Chondrocyte (in vitro differentiated cells): ENCODE results near the gene ERVH48-1. TPM values are rescaled to one million over a fixed set of nuclear protein-coding genes. Genes with fewer than 3 reads are reported as not detected.
A peak's percentile ranks its signal among the peaks of the same experiment; 100 is the strongest.
"Not testable (repeated sequence)": the region's sequence is repeated elsewhere in the genome, so short reads cannot be mapped to it uniquely, and the experiment has no call there.

Source experiments
- DNase-seq: peaks from one replicate; pipeline ENCODE4 v3.0.0; 2021; ENCODE audit warnings: mixed read lengths, low spot score
- H3K27ac Mint-ChIP-seq: one replicate; pipeline ENCODE4 v1.8.0; 2021; ENCODE audit warnings: mild to moderate bottlenecking, moderate library complexity, mixed read lengths; ENCODE audit not compliant: unreplicated experiment
- H3K27me3 Mint-ChIP-seq: 2 replicates; pipeline ENCODE4 v1.8.0; 2021; ENCODE audit warnings: low read depth, mixed read lengths
- H3K36me3 Mint-ChIP-seq: 2 replicates; pipeline ENCODE4 v1.8.0; 2021; ENCODE audit warnings: low read depth, mixed read lengths
- H3K4me1 Mint-ChIP-seq: 2 replicates; pipeline ENCODE4 v1.8.0; 2021; ENCODE audit warnings: low read depth, mild to moderate bottlenecking, mixed read lengths
- H3K4me3 Mint-ChIP-seq: one replicate; pipeline ENCODE4 v1.8.0; 2021; ENCODE audit warnings: mild to moderate bottlenecking, moderate library complexity, mixed read lengths; ENCODE audit not compliant: unreplicated experiment
- H3K9me3 Mint-ChIP-seq: 2 replicates; pipeline ENCODE4 v1.8.0; 2021; ENCODE audit warnings: low read depth, mixed read lengths
- CTCF ChIP-seq: fragments of 200-600 bp; sonication (generic); IDR thresholded peaks from 2 replicates; pipeline ENCODE4 v1.5.0; 2021; ENCODE audit warnings: antibody characterized with exemption, mild to moderate bottlenecking, moderate library complexity
- total RNA-seq: library from RNA; stranded (reverse); gene quantifications from 3 replicates; pipeline ENCODE4 v1.2.1, GENCODE V29; 2021

The ERVH48-1 gene
- total RNA-seq, 1 donor from 2014 or later, result not detected

GRCh38 chr21:42923553-42924432 is 1.6 kb downstream of the ERVH48-1 start:
- Mint-ChIP-seq H3K4me3 (no peak overlapping the region), H3K27me3 (no peaks in the 10 kb centered on the region), H3K4me1 (peaks cover 11% of the 10 kb centered on the region), H3K36me3 (no peaks in the 10 kb centered on the region), H3K27ac (no peak overlapping the region), H3K9me3 (no peaks in the 10 kb centered on the region)
- peak; percentile 41 for DNase-seq
- TF ChIP-seq CTCF, result peak; percentile 85

GRCh38 chr21:42922918-42923317 is 2.5 kb downstream of the ERVH48-1 start:
- Mint-ChIP-seq H3K4me3 (no peak overlapping the region), H3K36me3 (no peaks in the 10 kb centered on the region), H3K4me1 (peaks cover 11% of the 10 kb centered on the region), H3K27ac (no peak overlapping the region), H3K9me3 (no peaks in the 10 kb centered on the region), H3K27me3 (no peaks in the 10 kb centered on the region)
- DNase-seq, result no peak
- TF ChIP-seq CTCF, result no peak

- peaks cover 11% of the 10 kb centered on the region for H3K4me1 Mint-ChIP-seq
Observed at GRCh38 chr21:42921927-42922326, 3.5 kb downstream of the ERVH48-1 start.

GRCh38 chr21:42918291-42918690 is 7.1 kb downstream of the ERVH48-1 start:
- Mint-ChIP-seq H3K27ac (no peak overlapping the region), H3K4me1 (peaks cover 11% of the 10 kb centered on the region), H3K27me3 (no peaks in the 10 kb centered on the region), H3K9me3 (no peaks in the 10 kb centered on the region), H3K36me3 (no peaks in the 10 kb centered on the region), H3K4me3 (no peak overlapping the region)
- DNase-seq, result no peak
- no peak for TF ChIP-seq CTCF

More at GRCh38 chr21:42921927-42922326, 3.5 kb downstream of the ERVH48-1 start:
- Mint-ChIP-seq H3K4me3 (no peak overlapping the region), H3K27ac (no peak overlapping the region), H3K9me3 (no peaks in the 10 kb centered on the region), H3K27me3 (no peaks in the 10 kb centered on the region), H3K36me3 (no peaks in the 10 kb centered on the region)
- DNase-seq, result no peak
- TF ChIP-seq CTCF, result no peak

GRCh38 chr21:42913476-42913875 is 12.0 kb downstream of the ERVH48-1 start:
- H3K9me3 Mint-ChIP-seq, result no peaks in the 10 kb centered on the region
- H3K4me1 Mint-ChIP-seq, result peaks cover 9% of the 10 kb centered on the region
- no peaks in the 10 kb centered on the region for H3K27me3 Mint-ChIP-seq
- H3K27ac Mint-ChIP-seq, result peak overlapping the region; percentile 22
- H3K4me3 Mint-ChIP-seq, result no peak overlapping the region
- peaks cover 16% of the 10 kb centered on the region for H3K36me3 Mint-ChIP-seq
- no peak for DNase-seq
- no peak for TF ChIP-seq CTCF

GRCh38 chr21:42911920-42912319 is 13.5 kb downstream of the ERVH48-1 start:
- not testable (repeated sequence) for H3K4me3 Mint-ChIP-seq, DNase-seq, H3K27ac Mint-ChIP-seq, H3K4me1 Mint-ChIP-seq, H3K27me3 Mint-ChIP-seq, H3K9me3 Mint-ChIP-seq
- H3K36me3 Mint-ChIP-seq, result peaks cover 16% of the 10 kb centered on the region

- DNase-seq, H3K27me3 Mint-ChIP-seq, H3K4me1 Mint-ChIP-seq, H3K27ac Mint-ChIP-seq, H3K4me3 Mint-ChIP-seq, H3K9me3 Mint-ChIP-seq: not testable (repeated sequence)
- H3K36me3 Mint-ChIP-seq, result peaks cover 26% of the 10 kb centered on the region
Observed at GRCh38 chr21:42908484-42908883, 16.9 kb downstream of the ERVH48-1 start.
